HEK293 (cell line): ENCODE data around the gene VEGFA.

ENCODE experiments used
- CTCF ChIP-seq: fragments of 450-650 bp; formaldehyde crosslinking; IDR thresholded peaks from 2 replicates; pipeline ENCODE4 v1.5.1; 2016; ENCODE audit warnings: missing biosample characterization, missing genetic modification characterization
- HOXC10 ChIP-seq: sonication (generic); formaldehyde crosslinking; IDR thresholded peaks from 2 replicates; pipeline ENCODE4 v1.8.1; 2023; ENCODE audit warnings: mild to moderate bottlenecking, missing genetic modification reagents
- KLF8 ChIP-seq: fragments of 450-650 bp; formaldehyde crosslinking; IDR thresholded peaks from 2 replicates; pipeline ENCODE4 v1.5.1; 2016; ENCODE audit warnings: missing biosample characterization, missing genetic modification characterization
- MEIS1 ChIP-seq: sonication (generic); formaldehyde crosslinking; IDR thresholded peaks from 2 replicates; pipeline ENCODE4 v1.8.1; 2022; ENCODE audit warnings: missing genetic modification reagents, mild to moderate bottlenecking, borderline replicate concordance
- PBX3 ChIP-seq: sonication (generic); formaldehyde crosslinking; IDR thresholded peaks from 2 replicates; pipeline ENCODE4 v1.8.1; 2022; ENCODE audit warnings: mild to moderate bottlenecking, moderate library complexity, missing genetic modification reagents
- PRDM1 ChIP-seq: fragments of 450-650 bp; formaldehyde crosslinking; IDR thresholded peaks from 2 replicates; pipeline ENCODE4; 2016; ENCODE audit warnings: missing biosample characterization, missing genetic modification characterization
- PRDM2 ChIP-seq: fragments of 450-650 bp; formaldehyde crosslinking; IDR thresholded peaks from 2 replicates; pipeline ENCODE4 v1.5.1; 2016; ENCODE audit warnings: missing biosample characterization, missing genetic modification characterization, borderline replicate concordance
- SCRT2 ChIP-seq: fragments of 450-650 bp; formaldehyde crosslinking; IDR thresholded peaks from 2 replicates; pipeline ENCODE4 v1.5.1; 2016; ENCODE audit warnings: missing biosample characterization, missing genetic modification characterization
- SP2 ChIP-seq: fragments of 450-650 bp; formaldehyde crosslinking; IDR thresholded peaks from 2 replicates; pipeline ENCODE4 v1.5.1; 2016; ENCODE audit warnings: missing biosample characterization, missing genetic modification characterization
- SP7 ChIP-seq: fragments of 450-650 bp; formaldehyde crosslinking; IDR thresholded peaks from 2 replicates; pipeline ENCODE4 v1.5.1; 2016; ENCODE audit warnings: missing biosample characterization, missing genetic modification characterization
- YY2 ChIP-seq: fragments of 450-650 bp; formaldehyde crosslinking; IDR thresholded peaks from 2 replicates; pipeline ENCODE4 v1.5.1; 2016; ENCODE audit warnings: missing biosample characterization, missing genetic modification characterization
- ZFP37 ChIP-seq: fragments of 450-650 bp; formaldehyde crosslinking; IDR thresholded peaks from 2 replicates; pipeline ENCODE4 v1.5.1; 2016; ENCODE audit warnings: missing biosample characterization, missing genetic modification characterization
- ZNF121 ChIP-seq: fragments of 450-650 bp; formaldehyde crosslinking; IDR thresholded peaks from 2 replicates; pipeline ENCODE4 v1.5.1; 2016; ENCODE audit warnings: missing biosample characterization, missing genetic modification characterization
- ZNF146 ChIP-seq: fragments of 450-650 bp; formaldehyde crosslinking; IDR thresholded peaks from 2 replicates; pipeline ENCODE4 v1.5.1; 2016; ENCODE audit warnings: missing biosample characterization, missing genetic modification characterization
- ZNF148 ChIP-seq: fragments of 450-650 bp; formaldehyde crosslinking; IDR thresholded peaks from 2 replicates; pipeline ENCODE4 v1.5.0; 2017; ENCODE audit warnings: missing biosample characterization, missing genetic modification characterization, borderline replicate concordance
- ZNF174 ChIP-seq: fragments of 450-650 bp; formaldehyde crosslinking; IDR thresholded peaks from 2 replicates; pipeline ENCODE4 v1.5.0; 2017; ENCODE audit warnings: missing biosample characterization, mild to moderate bottlenecking, missing genetic modification characterization
- ZNF223 ChIP-seq: fragments of 450-650 bp; formaldehyde crosslinking; IDR thresholded peaks from 2 replicates; pipeline ENCODE4 v1.5.1; 2016; ENCODE audit warnings: missing biosample characterization, missing genetic modification characterization
- ZNF280C ChIP-seq: fragments of 450-650 bp; formaldehyde crosslinking; IDR thresholded peaks from 2 replicates; pipeline ENCODE4 v1.5.1; 2016; ENCODE audit warnings: missing biosample characterization, missing genetic modification characterization
- ZNF560 ChIP-seq: fragments of 450-650 bp; formaldehyde crosslinking; IDR thresholded peaks from 2 replicates; pipeline ENCODE4 v1.5.1; 2017; ENCODE audit warnings: missing biosample characterization, missing genetic modification characterization, borderline replicate concordance
- ZNF654 ChIP-seq: fragments of 450-650 bp; formaldehyde crosslinking; IDR thresholded peaks from 2 replicates; pipeline ENCODE4 v1.5.1; 2016; ENCODE audit warnings: low read depth, missing biosample characterization, missing genetic modification characterization
- ZNF777 ChIP-seq: fragments of 450-650 bp; formaldehyde crosslinking; IDR thresholded peaks from 2 replicates; pipeline ENCODE4 v1.5.1; 2017; ENCODE audit warnings: missing biosample characterization, missing genetic modification characterization, borderline replicate concordance
- ZNF785 ChIP-seq: fragments of 450-650 bp; formaldehyde crosslinking; IDR thresholded peaks from 2 replicates; pipeline ENCODE4 v1.5.1; 2016; ENCODE audit warnings: missing biosample characterization, missing genetic modification characterization
- ZSCAN16 ChIP-seq: fragments of 450-650 bp; formaldehyde crosslinking; IDR thresholded peaks from 2 replicates; pipeline ENCODE4 v1.5.1; 2016; ENCODE audit warnings: missing biosample characterization, missing genetic modification characterization

VEGFA gene

GRCh38 chr6:43769526-43770371, at the start of gene VEGFA (continued):
- no peak for TF ChIP-seq ZNF148 (tag by site-specific recombination)
- no peak for TF ChIP-seq ZNF146 (tag by site-specific recombination)
- TF ChIP-seq SCRT2 (tag by site-specific recombination): peak; percentile 60; the same call in 1 of the 2 replicates
- no peak for TF ChIP-seq PRDM2 (tag by site-specific recombination)
- no peak for TF ChIP-seq HOXC10
- peak; percentile 63 for TF ChIP-seq ZFP37
- TF ChIP-seq KLF8: peak; percentile 72; the same call in 1 of the 2 replicates
- TF ChIP-seq PBX3 (CRISPR knock-in tag): no peak
- 0 out of 2 replicates have a peak, but pooled peaks have one; percentile 41 for TF ChIP-seq ZSCAN16 (tag by site-specific recombination)
- peak; percentile 98 for TF ChIP-seq CTCF (tag by site-specific recombination)
- no peak for TF ChIP-seq ZNF785
- TF ChIP-seq ZNF223 (tag by site-specific recombination): 0 out of 2 replicates have a peak, but pooled peaks have one; percentile 20
- 0 out of 2 replicates have a peak, but pooled peaks have one; percentile 57 for TF ChIP-seq ZNF777 (tag by site-specific recombination)
- TF ChIP-seq YY2 (tag by site-specific recombination): 0 out of 2 replicates have a peak, but pooled peaks have one; percentile 18
- TF ChIP-seq ZNF280C (tag by site-specific recombination): no peak
- TF ChIP-seq PRDM1 (tag by site-specific recombination): peak; percentile 84
- TF ChIP-seq ZNF654 (tag by site-specific recombination): peak; percentile 99
- peak; percentile 81 for TF ChIP-seq SP7 (tag by site-specific recombination)
- TF ChIP-seq MEIS1: no peak
- no peak for TF ChIP-seq ZNF174 (tag by site-specific recombination)
- TF ChIP-seq SP2 (tag by site-specific recombination): peak; percentile 55
- TF ChIP-seq ZNF560 (tag by site-specific recombination): no peak
- TF ChIP-seq ZNF121 (tag by site-specific recombination): no peak
